T follicular helper cell (primary cell): ENCODE results near the gene NKX3-2.
"Not testable (repeated sequence)": the region's sequence is repeated elsewhere in the genome, so short reads cannot be mapped to it uniquely, and the experiment has no call there.

ENCODE experiments used
- DNase-seq: peaks from one replicate; pipeline ENCODE4 v3.0.0-alpha.2; 2020; ENCODE audit warnings: low read depth
- total RNA-seq, 2 experiments: gene quantifications; one replicate each; lab custom pipeline; 2026; lab: John Stamatoyannopoulos, UW

NKX3-2 gene
- total RNA-seq = 0 reads per million in 2 experiments

GRCh38 chr4:13543839-13544605 lies at the start of gene NKX3-2:
Gene NKX3-2 (minus strand): TSS chr4:13544508. CDS start chr4:13544414, 94 bp downstream.
- DNase-seq = no peak

DNA sequence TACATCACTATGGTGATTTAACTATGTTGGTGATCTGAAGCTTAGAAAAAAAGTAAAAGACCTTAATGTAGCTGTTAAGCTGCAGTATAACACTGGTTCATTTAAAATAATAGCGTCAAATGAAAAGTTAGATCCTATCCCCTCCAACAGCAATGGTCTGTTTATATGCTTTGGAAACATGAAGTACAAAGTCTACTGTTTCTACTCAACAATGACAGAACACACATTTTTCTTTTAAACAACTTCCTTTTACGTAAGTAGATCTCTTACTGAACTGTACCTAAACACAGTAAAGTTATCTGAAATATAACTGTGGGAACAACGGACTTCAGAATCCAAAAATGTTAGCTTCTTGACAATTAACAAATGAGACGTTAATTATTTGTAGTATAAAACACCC lies 47.9 kb upstream of the NKX3-2 start:
- DNase-seq = no peak

- no peak for DNase-seq
Measured at GRCh38 chr4:13590766-13591165, 46.5 kb upstream of the NKX3-2 start.

DNA sequence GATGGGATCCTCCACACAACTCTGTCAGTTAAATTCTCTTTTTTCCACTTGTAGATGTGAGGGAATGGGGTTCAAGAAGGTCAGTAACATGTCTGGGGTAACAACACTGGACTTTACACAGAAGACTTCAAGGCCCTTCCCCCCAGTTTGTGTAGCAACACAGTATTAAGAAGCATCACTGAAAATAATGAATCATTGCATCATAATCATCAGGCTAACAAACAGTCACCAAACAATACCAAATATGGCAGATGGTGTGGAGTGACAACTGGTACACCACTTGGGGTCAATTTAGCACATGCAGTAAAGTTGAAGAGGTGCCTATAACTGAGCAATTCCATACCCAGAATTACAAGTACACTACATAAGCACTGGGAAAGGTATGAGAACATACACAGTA lies 44.6 kb upstream of the NKX3-2 start:
- no peak for DNase-seq

- DNase-seq = no peak
Measured at GRCh38 chr4:13584481-13584880, 40.2 kb upstream of the NKX3-2 start.

DNA sequence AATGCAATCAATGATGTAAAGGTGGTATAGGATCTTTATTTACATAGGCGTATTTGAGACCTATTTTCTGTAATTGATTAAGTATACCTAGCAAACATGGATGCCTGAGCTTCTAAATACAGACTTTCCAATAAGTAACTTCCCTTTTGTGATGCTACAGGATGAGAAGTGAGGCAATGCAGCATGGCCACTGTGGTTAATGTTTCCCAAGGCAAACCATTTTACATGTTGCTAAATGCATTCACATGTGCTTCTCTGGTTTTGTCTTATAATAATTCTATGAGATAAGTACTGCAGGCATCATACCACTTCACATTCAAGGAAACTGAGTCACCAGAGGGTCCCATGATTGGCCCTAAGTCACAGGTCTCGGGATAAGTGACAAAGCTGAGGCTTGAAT lies 35.7 kb upstream of the NKX3-2 start:
- no peak for DNase-seq

DNA sequence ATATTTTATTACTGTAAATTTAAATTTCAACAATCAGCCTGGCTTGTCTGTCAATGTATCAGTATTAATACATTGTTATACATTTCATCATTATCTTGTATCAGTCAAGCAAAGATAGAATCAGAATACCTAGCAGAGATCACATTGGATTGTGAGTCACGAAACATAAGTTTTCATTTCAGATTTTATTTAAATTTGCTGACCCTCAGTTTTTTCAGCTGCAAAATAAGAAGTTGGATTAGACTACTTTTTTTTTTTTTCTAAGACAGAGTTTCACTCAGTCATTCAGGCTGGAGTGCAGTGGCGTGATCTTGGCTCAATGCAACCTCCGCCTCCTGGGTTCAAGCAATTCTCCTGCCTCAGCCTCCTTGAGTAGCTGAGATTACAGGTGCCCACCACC lies 33.4 kb upstream of the NKX3-2 start:
- no peak for DNase-seq

- no peak for DNase-seq
Measured at GRCh38 chr4:13570916-13571315, 26.6 kb upstream of the NKX3-2 start.

DNA sequence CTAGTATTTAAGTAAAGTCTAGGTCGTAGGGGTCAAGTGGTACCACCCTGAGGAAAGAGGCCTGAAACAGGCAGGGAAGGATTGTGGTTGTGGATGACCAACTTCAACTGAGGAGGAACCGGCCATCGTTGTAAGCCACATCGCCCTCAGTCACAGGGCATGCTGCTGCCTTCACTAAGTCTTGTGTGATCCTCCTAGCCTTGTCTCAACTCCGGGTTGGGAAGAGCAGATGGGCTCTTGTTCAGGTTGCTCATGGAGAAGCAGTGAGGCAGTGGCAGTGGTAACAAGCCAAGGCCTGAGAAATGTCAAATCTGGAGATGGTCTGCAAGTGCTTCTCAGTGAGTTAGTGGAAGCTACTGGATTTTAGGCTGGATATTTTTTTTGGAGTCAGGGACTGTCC lies 22.8 kb upstream of the NKX3-2 start:
- no peak for DNase-seq

- no peak for DNase-seq
Measured at GRCh38 chr4:13562876-13563275, 18.6 kb upstream of the NKX3-2 start.

DNA sequence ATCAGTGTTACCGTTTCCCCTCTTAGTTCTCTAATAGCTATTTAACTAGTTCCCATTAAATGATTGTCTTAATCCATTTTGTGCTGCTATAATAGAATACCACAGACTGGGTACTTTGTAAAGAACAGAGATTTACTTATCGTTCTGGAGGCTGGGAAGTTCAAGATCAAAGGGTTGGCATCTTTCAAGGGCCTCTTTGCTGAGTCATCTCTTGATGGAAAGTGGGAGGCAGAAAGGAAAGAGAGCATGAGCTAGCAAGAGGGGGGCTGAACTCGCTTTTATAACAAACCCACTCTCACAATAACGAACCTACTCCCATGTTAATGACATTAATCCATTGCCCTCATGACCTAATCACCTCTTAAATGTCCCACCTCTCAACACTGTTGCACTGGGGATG lies 17.4 kb upstream of the NKX3-2 start:
- no peak for DNase-seq

DNA sequence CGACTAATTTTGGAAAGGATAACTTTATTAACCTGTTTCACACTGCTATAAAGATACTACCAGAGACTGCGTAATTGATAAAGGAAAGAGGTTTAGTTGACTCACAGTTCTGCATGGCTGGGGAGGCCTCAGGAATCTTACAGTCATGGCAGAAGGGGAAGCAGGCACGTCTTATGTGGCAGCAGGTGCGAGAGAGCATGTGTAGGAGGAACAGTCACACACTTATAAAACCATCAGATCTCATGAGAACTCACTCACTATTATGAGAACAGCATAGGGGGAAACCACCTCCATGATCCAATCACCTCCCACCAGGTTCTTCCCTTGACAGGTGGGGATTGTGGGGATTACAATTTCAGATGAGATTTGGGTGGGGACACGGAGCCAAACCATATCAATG lies 15.8 kb upstream of the NKX3-2 start:
- not testable (repeated sequence) for DNase-seq

DNA sequence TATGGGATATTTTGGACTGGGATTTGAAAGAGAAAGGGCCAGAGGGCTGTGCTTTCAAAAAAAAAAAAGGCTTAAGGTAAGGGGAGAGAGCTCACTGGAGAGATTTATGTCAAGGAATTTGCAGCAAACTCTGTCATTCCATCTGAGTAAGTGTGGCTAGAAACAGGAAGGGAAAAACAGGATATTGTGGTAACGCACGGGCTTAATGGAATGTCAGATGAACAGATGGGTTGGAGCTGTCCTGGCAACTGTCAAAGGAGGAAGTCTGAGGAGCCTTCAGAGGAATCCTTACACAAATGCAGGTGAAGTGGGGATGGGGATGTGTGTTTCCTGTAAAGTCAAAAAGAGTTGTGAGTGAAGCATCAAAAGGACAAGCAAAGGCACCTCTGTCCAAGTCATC lies 15.1 kb upstream of the NKX3-2 start:
- no peak for DNase-seq

- no peak for DNase-seq
Measured at GRCh38 chr4:13558881-13559280, 14.6 kb upstream of the NKX3-2 start.

DNA sequence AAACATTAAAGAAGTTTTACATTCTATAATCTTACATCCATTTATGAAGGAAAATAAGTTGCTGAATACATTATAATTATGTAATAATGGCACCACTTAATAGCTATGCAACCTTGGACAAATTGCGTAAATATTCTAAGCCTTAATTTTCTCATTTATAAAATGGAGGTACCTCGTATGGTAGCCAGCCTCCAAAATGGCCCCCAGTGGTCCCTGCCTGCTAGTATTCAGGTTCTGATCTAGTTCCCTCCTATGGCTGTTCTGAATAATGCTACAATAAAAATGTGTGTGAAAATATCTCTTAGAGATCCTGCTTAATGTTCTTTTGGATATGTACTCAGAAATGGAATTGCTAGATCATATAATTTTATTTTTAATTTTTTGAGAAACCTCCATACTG lies 11.0 kb upstream of the NKX3-2 start:
- no peak for DNase-seq

GRCh38 chr4:13553081-13553480 lies 8.8 kb upstream of the NKX3-2 start:
- no peak for DNase-seq

GRCh38 chr4:13548984-13549546 lies 4.8 kb upstream of the NKX3-2 start:
- peak; percentile 62 for DNase-seq

DNA sequence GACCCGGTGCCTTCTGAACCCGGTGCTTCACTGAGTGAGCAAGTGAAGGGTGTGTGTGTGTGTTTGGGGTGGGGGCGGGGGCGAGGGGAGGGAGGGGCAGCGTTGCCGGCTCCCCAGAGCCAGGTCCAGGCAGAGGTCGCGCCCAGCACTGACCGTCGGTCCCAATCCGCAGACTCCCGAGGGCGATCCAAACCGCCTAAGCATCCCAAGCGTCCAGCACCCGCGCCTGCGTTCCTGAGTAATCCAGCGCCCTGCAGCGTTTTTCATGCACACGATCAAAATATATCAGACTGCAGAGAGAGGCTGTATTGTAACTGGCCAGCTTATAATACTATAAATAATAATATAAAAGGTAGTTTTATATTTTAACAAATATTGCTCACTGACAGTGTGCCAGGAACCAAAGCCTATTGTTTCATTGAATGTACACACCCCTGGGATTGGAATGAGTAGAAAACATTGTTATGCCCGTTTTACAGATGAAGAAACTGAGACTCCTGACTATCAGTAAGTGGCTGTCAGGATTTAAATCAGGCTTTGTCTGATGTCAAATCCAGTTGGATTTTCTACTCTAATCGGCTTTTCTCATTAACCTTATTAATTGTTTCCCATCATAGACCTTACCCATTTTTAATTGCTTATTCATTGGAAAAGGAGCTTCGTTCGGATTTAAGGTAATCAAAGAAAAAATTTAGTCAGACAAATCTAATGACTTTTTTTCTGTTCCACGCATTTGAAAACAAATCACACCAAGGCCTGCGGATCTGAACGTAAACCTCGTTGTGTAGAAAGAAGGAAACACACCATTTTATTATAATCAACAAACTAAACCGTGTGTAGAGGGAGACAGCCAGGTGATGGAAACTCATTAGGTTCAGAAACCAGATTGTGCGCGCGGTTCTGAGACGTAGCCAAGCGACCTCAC lies 4.0 kb upstream of the NKX3-2 start:
- no peak for DNase-seq

DNA sequence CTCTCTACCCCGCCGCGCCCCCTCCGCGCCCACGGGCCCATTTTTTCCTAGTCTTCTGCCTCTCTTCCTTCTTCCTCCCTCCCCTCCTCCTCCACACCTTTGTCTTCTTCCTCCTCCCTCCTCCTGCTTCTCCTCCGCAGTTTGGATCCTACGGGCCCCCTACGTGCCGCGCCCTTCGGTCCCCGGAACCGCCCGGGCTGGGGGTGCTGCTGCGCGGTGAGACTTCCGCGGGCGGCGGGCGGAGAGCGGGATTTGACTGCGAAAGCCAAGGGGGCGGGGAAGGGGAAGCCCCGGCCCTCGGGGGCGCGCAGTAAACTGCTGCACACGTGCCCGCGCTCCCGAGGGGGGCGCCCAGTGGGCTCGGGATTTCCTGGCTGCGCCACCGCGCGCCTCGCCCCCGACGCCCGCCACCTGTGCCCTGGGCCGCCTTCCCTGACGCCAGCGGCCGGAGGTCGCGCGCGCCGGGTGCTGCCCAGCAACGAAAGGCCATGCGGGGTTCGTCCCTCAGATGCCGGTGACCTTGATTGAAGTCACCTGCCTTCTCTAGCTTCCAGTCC lies 3.3 kb upstream of the NKX3-2 start:
- no peak for DNase-seq

- DNase-seq = no peak
Measured at GRCh38 chr4:13546941-13547484, 2.7 kb upstream of the NKX3-2 start.

DNA sequence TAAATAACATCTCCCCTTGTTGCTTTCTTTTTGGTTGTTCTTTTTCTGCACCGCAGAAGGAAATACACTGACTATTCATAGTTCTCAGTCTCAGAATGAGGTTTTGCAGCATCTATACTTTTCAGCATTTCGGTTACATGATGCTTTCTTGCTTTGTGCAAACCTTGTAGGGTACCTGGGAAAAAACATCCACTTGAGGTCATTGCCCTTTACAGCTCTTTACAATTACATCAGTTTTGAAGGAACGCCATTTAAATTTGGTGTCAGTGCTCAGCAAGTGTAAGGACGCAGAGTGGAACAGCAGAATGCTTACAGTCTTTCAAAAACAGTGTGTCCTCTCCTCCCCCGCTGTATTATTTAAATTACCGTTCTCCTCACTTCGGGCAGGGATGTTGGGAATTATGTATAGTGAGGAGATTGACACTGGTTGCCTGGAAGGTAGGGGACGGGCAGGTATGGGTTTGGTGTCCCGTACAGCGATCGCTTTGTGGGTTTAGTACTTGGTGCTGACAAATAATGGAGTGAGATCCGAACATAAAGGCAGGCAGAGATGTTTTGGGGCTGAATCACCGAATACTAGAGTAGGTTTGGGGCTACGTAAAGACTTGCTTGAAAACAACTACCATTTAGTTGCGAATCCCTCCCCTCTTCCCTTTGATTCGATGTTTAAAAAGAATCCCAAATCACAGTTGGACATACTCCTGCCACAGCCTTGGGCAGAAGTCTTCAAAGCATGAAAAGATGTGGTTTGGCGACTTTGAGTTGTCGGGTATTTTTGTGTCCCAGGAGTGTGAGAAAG lies 2.0 kb upstream of the NKX3-2 start:
- DNase-seq = no peak
